ENCODE measurements around the gene SLC22A16. TPM values are rescaled to one million over a fixed set of nuclear protein-coding genes. Genes with fewer than 3 reads are reported as not detected.

SLC22A16 gene
- total and polyA plus RNA-seq, 2 of the 8 experiments (the other 6 are each of a cell fraction or from before 2014, with no cell fraction given): not detected

GRCh38 chr6:110392727-110393126 lies 83.7 kb downstream of the SLC22A16 start:
- H3K4me3 ChIP-seq (ENCODE audit: extremely low read depth in 1 of 4, insufficient read depth in 2 of 4, low read depth in 3 of 4, low read length in 4 of 4): no peak overlapping the region
- H3K56ac ChIP-seq (replicated peaks; ENCODE audit: insufficient read length, low read depth, low read length): no peak overlapping the region
- 84% methylated on average over 9 of the region's 9 CpGs; no CpG with 5 or more reads in 1 of the 2 experiments for WGBS, 2 experiments (ENCODE audit: extremely low coverage in 1 of 2, insufficient coverage in 1 of 2, insufficient read length in 1 of 2, insufficient replicate concordance in 2 of 2, low coverage in 1 of 2, low lambda C conversion rate in 2 of 2, missing lambda C conversion rate in 1 of 2)
- DNase-seq (ENCODE audit: low read depth in 1 of 2, low spot score in 2 of 2) (no peak), FAIRE-seq (no peak)
- no peak overlapping the region for H2AFZ ChIP-seq (ENCODE audit: low read length)
- H3K4me2 ChIP-seq (ENCODE audit: insufficient read depth in 1 of 2, low read depth in 2 of 2, low read length in 2 of 2): no peak overlapping the region
- TF ChIP-seq SP2 (IDR thresholded peaks at IDR 0.05; ENCODE audit: low read length): no peak
- peak; percentile 12 to 38 (median 26); a peak in 2 of 4 replicates for TF ChIP-seq CTCF (IDR thresholded peaks at IDR 0.05; ENCODE audit: control extremely low read depth in 1 of 3, insufficient read depth in 1 of 3, low read depth in 1 of 3, low read length in 3 of 3)
- peak; percentile 2 to 31; a peak in 1 of 4 replicates for TF ChIP-seq RAD21 (IDR thresholded peaks at IDR 0.05 in 1 of 2, conservative IDR thresholded peaks at IDR 0.05 in 1 of 2; ENCODE audit: low read depth in 2 of 2, low read length in 2 of 2)
- H3K27ac ChIP-seq (ENCODE audit: low read depth, low read length): no peak overlapping the region
- H2BK15ac ChIP-seq (ENCODE audit: low read length): no peak overlapping the region
- no peaks in the 10 kb centered on the region for H3K9me3 ChIP-seq (ENCODE audit: insufficient read depth in 2 of 2, low read depth in 1 of 2, low read length in 1 of 2)
- no peak overlapping the region; a peak in 1 of 7 replicates for H3K9ac ChIP-seq (replicated peaks in 1 of 4; ENCODE audit: extremely low read depth in 1 of 4, low read depth in 3 of 4, low read length in 3 of 4)
- no peak overlapping the region for H2AK5ac ChIP-seq (ENCODE audit: low read depth, low read length)
- CTCF ChIA-PET (ENCODE audit: partially characterized antibody): interaction anchor here (0.8 to 6.9 kb wide), 21 partner anchors 11 to 688 kb away, joined by 3 to 74 read pairs (median 4); partner anchors contain the start of genes CDC40 and WASF1
- no peak overlapping the region for H2BK12ac ChIP-seq (ENCODE audit: low read depth, low read length)
- no peaks in the 10 kb centered on the region for H3K79me2 ChIP-seq (ENCODE audit: control insufficient read depth in 1 of 2, insufficient read depth in 2 of 2, low read length in 2 of 2)
- H4K8ac ChIP-seq (ENCODE audit: extremely low read depth, insufficient read depth, low read length): no peak overlapping the region; the same call in 1 of the 2 replicates
- H3K79me1 ChIP-seq (ENCODE audit: low read depth, low read length): no peaks in the 10 kb centered on the region; the same call in 1 of the 2 replicates
- no peak overlapping the region for H3K18ac ChIP-seq (ENCODE audit: extremely low read depth, low read length)
- H3K23ac ChIP-seq (ENCODE audit: insufficient read length): no peak overlapping the region
- H3K4me1 ChIP-seq (replicated peaks in 1 of 4; ENCODE audit: control insufficient read depth in 3 of 4, insufficient read depth in 4 of 4, low read length in 3 of 4): no peaks in the 10 kb centered on the region
- no peak overlapping the region for H3K4ac ChIP-seq (replicated peaks; ENCODE audit: insufficient read length, low read depth, low read length)
- no peak overlapping the region for H2BK5ac ChIP-seq (ENCODE audit: low read depth, low read length)
- H2BK20ac ChIP-seq (ENCODE audit: low read length): no peak overlapping the region
- H4K5ac ChIP-seq (ENCODE audit: insufficient read length, low read depth, low read length): no peak overlapping the region
- no peaks in the 10 kb centered on the region for H3K27me3 ChIP-seq (replicated peaks in 1 of 4; ENCODE audit: control insufficient read depth in 3 of 4, extremely low read depth in 1 of 4, insufficient read depth in 3 of 4, low read length in 3 of 4)
- no peaks in the 10 kb centered on the region for H3K23me2 ChIP-seq (ENCODE audit: low read depth, low read length)
- POLR2A ChIA-PET (ENCODE audit: partially characterized antibody): interaction anchor here (1.2 kb wide), 1 partner anchor 351 kb away, joined by 3 read pairs; no protein-coding TSS in a partner anchor
- no peak overlapping the region for H3K14ac ChIP-seq (ENCODE audit: insufficient read length)
- no peak overlapping the region for H4K91ac ChIP-seq (replicated peaks; ENCODE audit: insufficient read length, low read length)
- H4K20me1 ChIP-seq (replicated peaks in 1 of 2; ENCODE audit: control insufficient read depth in 1 of 2, insufficient read depth in 2 of 2, low read length in 2 of 2): no peaks in the 10 kb centered on the region
- no peak overlapping the region for H2BK120ac ChIP-seq (replicated peaks; ENCODE audit: low read depth, low read length)
- H3K36me3 ChIP-seq (ENCODE audit: control insufficient read depth in 2 of 4, insufficient read depth in 4 of 4, low read length in 3 of 4): no peaks in the 10 kb centered on the region
